Spleen (tissue), 7 donors: ENCODE data around the gene SLC25A43.

Experiments
- CTCF ChIP-seq, 11 experiments: fragments of 200-600 bp in 7 of 11; fragments of 450-650 bp in 4 of 11; sonication (generic) in 4 of 11; IDR thresholded peaks in 8 of 11; conservative IDR thresholded peaks in 3 of 11; 1 replicate in 7 of 11; 2 replicates in 4 of 11; pipeline versions ENCODE4 v1.4.0 to v1.8.0; 2016 to 2021; ENCODE audit warnings: antibody characterized with exemption in 11 of 11, inconsistent platforms in 4 of 11, mild to moderate bottlenecking in 1 of 11
- POLR2A ChIP-seq, 3 donors: fragments of 450-650 bp; IDR thresholded peaks; one replicate each; pipeline ENCODE4 v1.5.1; 2017; ENCODE audit warnings: antibody characterized with exemption in 3 of 3, mild to moderate bottlenecking in 1 of 3
- donor health status: DM: no; HTN: no; CAD: no; lungs with moderate emphysema.
- donor health status: DM: no; HTN: no; CAD: no.
- donor health status: DM: no; HTN: no; CAD: no.

DNA sequence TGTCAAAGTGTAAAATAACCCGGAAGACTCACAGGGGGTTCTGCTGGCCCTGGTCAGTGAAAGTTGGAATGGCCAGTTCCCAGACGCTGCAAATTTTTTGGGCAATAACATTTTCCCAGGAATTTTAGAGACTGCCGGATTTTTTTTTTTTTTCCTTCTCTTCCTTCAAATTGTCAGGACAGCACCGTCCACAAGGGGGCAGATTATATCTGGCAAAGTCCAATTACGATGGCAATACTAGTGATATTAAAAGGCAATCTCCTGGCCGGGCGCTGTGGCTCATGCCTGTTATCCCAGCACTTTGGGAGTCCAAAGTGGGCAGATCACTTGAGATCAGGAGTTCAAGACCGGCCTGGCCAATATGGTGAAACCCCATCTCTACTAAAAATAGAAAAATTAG lies 89.6 kb downstream of the SLC25A43 start:
- TF ChIP-seq CTCF (IDR thresholded peaks at IDR 0.05 in 8 of 11, conservative IDR thresholded peaks at IDR 0.05 in 3 of 11) (peak in 10 of 11 experiments; percentile 35 to 64 (median 60)), POLR2A (IDR thresholded peaks at IDR 0.05) (no peak)
